Adrenal gland (tissue), 5 donors: ENCODE data around the gene DCXR.

ENCODE experiments used
- POLR2A ChIP-seq, 2 donors: fragments of 450-650 bp; IDR thresholded peaks; one replicate each; pipeline ENCODE4 v1.6.1; 2017; ENCODE audit warnings: antibody characterized with exemption in 2 of 2, mild to moderate bottlenecking in 2 of 2, moderate library complexity in 1 of 2
- TF ChIP-seq, protein P1 (sequence below), 6 experiments: fragments of 450-650 bp in 4 of 6; fragments of 200-600 bp in 2 of 6; sonication (generic) in 1 of 6; IDR thresholded peaks; 1 replicate in 5 of 6; 2 replicates in 1 of 6; pipeline versions ENCODE4 v1.5.1 to v1.8.0; 2016 to 2021; ENCODE audit warnings: antibody characterized with exemption in 6 of 6, mild to moderate bottlenecking in 2 of 6, moderate library complexity in 1 of 6
- donor health status: DM: no; HTN: no; CAD: no.

DNA sequence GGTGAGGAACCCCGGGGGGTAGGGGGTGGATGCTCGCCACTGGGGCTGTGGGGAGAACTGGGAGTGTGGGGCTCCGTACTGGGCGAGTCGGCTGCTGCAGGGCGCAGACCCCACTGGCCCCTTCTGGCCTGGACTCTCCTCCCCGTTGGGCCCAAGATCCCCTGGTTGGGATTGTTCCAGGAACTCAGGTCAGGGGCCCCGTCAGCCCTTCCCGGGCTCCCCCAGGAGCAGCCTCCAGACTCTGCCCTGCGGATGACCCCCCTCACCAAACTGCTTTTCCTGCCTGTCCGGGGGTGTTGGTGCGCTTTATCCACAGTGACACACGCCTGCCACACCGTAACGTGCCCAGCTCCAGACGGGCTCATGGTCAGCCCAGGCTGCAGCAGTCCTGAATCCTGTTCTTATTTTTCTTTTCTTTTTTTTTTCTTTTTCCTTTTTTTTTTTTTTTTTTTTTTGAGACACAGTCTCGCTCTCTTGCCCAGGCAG, 35.9 kb downstream of the DCXR start:
- TF ChIP-seq, protein P1, sequence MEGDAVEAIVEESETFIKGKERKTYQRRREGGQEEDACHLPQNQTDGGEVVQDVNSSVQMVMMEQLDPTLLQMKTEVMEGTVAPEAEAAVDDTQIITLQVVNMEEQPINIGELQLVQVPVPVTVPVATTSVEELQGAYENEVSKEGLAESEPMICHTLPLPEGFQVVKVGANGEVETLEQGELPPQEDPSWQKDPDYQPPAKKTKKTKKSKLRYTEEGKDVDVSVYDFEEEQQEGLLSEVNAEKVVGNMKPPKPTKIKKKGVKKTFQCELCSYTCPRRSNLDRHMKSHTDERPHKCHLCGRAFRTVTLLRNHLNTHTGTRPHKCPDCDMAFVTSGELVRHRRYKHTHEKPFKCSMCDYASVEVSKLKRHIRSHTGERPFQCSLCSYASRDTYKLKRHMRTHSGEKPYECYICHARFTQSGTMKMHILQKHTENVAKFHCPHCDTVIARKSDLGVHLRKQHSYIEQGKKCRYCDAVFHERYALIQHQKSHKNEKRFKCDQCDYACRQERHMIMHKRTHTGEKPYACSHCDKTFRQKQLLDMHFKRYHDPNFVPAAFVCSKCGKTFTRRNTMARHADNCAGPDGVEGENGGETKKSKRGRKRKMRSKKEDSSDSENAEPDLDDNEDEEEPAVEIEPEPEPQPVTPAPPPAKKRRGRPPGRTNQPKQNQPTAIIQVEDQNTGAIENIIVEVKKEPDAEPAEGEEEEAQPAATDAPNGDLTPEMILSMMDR (IDR thresholded peaks at IDR 0.05) = no peak
- TF ChIP-seq POLR2A (IDR thresholded peaks at IDR 0.05) = no peak
